Stimulated activated CD8-positive, alpha-beta memory T cell treated with anti-CD3 and anti-CD28 coated beads, Interleukin-15, amount 100 ng/mL, for 4 hours (primary cell): ENCODE results near the gene BNIP1.
"Not testable (repeated sequence)": the region's sequence is repeated elsewhere in the genome, so short reads cannot be mapped to it uniquely, and the experiment has no call there.

ENCODE experiments used
- DNase-seq, 2 donors: peaks; one replicate each; pipeline ENCODE4 v3.0.0-alpha.2; 2020; ENCODE audit warnings: low read depth in 2 of 2

Gene BNIP1

GRCh38 chr5:173144200-173145176 is at the start of gene BNIP1:
BNIP1 (plus strand) TSS chr5:173144531; CDS start chr5:173144546, 15 bp downstream.
- DNase-seq = peak; percentile 90 to 93

DNA sequence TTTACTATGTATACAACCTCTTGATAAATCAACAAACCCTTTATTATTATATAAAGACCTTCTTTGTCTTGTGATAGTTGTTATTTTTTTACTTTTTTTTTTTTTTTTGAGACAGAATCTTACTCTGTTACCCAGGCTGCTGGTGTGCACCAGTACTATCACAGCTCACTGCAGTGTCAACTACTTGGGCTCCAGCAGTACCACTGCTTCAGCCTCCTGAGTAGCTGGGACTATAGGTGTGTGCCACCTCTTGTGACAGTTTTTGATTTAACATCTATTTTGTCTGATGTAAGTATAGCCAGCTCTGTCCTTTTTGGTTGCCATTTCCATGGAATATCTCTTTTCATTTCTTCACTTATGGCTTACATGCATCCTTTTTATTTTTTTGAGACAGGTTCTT is 45.5 kb upstream of the BNIP1 start:
- DNase-seq = no peak

GRCh38 chr5:173099461-173099860 is 44.9 kb upstream of the BNIP1 start:
- no peak for DNase-seq

DNA sequence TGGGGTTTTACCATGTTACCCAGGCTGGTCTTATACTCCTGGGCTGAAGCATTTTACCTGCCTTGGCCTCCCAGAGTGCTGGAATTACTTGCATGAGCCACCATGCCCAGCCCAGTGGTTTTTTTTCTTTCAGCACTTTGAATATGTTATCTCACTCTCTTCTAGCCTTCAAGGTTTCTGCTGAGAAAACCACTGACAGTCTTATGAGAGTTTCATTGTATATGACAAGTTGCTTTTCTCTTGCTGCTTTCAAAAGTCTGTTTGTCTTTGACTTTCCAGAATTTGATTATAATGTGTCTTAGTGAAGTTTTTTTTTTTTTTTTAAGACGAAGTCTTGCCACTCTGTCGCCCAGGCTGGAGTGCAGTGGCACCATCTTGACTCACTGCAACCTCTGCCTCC is 43.1 kb upstream of the BNIP1 start:
- no peak for DNase-seq

- DNase-seq = no peak
These were observed 40.9 kb upstream of the BNIP1 start for GRCh38 chr5:173103411-173103810.

DNA sequence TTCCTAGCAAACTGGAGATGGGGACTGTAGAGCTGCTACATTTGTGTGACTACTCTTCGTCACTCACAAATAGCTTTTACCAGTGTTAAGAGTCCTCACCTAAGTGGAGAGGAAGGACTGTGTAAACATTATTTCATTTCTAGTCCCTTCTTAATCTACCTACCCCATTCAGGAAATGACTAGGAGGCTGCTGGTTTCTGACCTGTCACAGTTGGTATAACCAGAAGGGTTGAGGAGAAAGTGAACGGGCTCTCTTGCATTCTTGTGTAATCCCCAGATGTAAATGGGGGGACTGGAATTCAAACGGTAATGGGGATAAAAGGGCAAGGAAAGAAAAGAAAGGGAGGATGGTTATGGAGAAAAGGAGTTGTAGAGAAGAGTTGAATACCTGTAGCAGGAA is 35.4 kb upstream of the BNIP1 start:
- DNase-seq = no peak

DNA sequence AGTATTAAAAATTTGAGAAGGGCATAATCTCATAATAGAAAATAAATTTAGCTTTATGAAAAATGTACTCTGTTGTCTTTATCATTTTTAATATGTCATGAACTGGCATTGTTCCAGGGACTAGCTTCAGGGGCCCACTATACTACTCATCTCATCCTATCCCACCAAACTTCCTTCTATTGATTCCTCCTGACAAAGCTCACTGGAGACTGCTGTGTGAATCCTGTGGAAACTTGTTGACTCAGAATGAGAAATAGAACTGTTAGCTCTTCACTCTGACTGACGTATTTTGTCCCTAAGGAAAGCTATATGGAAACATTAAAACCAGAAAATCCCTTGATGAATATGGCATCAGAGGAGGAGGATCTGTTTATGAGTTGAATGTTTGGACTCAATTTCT is 29.8 kb upstream of the BNIP1 start:
- no peak for DNase-seq

- no peak for DNase-seq
These were observed 24.6 kb upstream of the BNIP1 start for GRCh38 chr5:173119719-173120118.

DNA sequence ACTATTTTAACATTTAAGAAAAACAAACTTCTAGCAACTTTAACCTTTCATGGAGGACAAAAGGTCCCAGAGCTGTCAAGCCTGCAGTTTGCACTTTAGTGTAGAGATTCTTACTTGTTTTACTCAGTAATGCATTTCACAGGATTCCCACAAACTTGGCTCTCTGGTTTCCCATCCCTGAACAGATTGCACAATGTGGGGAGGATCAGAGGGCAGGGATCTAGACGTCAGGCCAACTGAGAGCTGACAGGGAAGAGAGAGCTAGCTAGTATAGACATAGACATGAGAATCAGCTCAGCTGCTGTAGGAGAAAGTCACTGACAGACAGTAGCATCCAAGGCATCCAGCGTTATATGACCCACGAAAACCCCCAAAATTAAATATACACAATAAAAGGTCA is 20.9 kb upstream of the BNIP1 start:
- no peak for DNase-seq

- not testable (repeated sequence) for DNase-seq
These were observed 12.2 kb upstream of the BNIP1 start for GRCh38 chr5:173132166-173132565.

DNA sequence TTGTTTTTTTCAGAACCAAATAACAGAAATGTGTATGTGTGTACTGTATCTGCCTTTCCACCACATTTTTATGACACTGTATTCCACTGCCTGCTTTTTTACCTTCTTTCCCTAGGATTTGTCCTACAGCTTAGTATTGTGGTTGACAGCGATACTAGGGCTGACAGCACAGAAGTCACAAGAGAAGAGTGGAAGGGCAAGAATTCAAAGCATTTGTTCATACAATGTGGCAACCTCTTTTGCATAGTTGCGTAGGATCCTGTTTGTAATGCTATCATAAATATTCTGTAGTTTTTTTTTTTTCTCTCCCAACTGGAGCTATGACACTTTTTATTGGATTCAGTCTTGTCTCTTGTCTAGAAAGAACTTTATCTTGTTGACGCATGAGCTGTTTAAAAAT is 5.6 kb upstream of the BNIP1 start:
- no peak for DNase-seq

DNA sequence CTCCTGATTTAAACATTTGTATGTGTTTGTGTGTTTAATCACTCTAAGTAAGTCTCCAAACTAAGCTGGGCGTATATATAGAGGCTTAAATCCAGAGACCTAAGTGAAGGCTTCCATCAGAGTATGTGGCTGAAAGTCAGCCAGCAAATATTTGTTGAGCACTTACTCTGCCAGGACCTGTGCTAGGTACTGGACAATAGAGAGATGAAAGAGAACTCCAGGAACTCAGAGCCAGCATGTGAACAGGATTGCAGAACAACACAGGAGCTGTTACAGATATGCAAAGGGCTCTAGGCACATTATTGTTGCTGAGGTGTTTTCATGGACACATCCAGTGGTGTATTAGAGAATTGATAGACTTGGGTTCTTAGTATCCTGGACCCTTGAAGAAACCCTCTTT is 4.7 kb upstream of the BNIP1 start:
- no peak for DNase-seq

GRCh38 chr5:173140769-173141168 is 3.6 kb upstream of the BNIP1 start:
- DNase-seq = no peak

DNA sequence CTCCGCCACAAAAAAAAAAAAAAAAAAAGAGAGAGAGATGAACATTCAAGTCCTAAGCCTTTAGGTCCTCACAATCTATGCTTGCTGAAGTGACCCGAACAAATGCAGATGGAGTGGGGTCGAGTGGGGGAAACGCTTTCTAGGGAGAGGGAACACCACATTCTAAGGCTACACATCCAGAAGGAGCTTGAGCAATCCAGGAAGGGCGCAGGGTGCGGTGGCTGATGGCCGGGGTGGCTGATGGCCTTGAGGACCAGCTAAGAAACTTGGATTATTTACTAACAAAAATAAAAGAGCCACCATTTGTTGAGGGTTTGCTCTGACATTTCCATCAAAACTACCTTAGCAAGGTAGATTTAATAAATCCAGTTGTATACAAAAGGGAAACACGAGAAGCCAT is 764 bp upstream of the BNIP1 start:
- no peak for DNase-seq

GRCh38 chr5:173148354-173148753 is 4.0 kb downstream of the BNIP1 start:
- DNase-seq = no peak

GRCh38 chr5:173152547-173152946 is 8.2 kb downstream of the BNIP1 start:
- no peak for DNase-seq

- no peak for DNase-seq
These were observed 9.5 kb downstream of the BNIP1 start for GRCh38 chr5:173153842-173154241.

- DNase-seq = not testable (repeated sequence)
These were observed 10.3 kb downstream of the BNIP1 start for GRCh38 chr5:173154619-173155018.

DNA sequence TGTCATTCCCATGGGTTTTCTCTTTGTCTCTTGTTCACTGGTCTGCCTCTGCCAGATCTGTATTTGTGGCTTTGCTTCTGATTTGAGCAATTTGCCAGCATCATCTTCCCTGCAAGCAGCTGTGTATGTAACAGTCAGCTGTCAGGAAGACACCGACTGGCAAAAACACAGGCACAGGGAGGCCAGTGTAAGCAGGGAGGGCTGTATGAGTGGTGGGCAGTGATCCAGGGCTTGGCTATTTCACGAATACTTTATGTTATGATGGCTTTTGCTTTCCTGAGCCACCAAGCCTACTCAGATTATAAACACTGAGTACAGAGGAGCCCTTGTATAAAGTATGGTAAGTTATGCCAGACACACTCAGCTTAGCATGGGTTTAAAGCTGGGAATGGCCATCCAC is 11.6 kb downstream of the BNIP1 start:
- no peak for DNase-seq

DNA sequence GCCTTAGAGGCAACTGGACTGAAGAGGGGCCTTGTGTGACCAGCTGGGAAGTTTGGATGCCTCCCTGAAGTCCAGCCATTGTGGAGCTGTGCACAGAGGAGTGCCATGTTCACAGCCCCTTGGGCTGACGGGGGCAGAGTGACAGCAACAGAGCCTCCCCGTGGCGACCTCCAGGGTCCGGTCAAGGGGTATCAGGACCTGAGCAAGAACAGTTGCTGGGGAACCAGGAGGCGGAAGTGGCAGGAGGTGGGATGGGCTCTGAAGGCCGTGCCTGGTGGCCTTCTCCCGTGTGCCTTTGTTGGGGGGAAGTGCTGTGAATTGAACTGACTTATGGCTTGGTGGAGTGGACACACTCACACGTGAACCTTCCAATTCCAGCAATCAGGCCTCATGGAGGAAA is 14.0 kb downstream of the BNIP1 start:
- DNase-seq = no peak

DNA sequence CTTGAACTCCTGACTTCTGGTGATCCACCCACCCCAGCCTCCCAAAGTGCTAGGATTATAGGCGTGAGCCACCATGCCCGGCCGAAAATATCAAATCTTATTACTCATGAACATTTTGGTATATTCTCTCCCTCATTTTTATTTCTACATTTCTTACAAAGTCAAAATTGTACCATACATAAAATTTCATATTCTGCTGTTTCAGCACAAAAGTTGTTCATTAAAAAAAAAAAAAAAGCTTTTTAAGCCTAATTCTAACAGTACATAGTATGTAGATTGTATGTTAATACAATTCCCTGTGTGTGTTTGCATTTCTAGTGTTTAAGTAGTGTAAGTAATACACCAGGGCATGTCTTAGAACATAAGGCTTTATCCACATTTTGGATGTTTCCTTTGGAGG is 14.9 kb downstream of the BNIP1 start:
- no peak for DNase-seq

DNA sequence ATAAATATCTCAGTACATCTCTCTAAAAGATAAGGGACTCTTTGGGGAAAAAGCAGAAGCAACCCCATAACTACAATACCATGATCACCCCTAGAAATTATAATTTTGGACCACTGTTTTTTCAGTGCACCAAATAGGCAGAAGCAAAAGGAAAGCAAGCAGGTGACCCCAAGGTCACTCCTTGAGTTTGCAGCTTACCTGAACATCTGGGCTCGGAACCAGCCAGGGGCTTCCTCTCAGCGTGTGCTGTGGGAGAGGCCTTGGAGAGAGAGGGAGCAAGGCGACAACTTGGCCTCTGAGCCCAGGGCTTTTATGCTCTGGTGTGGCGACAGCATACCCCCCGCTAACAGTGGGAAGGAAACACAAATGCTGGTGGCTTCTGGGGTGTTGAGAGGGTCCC is 16.8 kb downstream of the BNIP1 start:
- DNase-seq = no peak

DNA sequence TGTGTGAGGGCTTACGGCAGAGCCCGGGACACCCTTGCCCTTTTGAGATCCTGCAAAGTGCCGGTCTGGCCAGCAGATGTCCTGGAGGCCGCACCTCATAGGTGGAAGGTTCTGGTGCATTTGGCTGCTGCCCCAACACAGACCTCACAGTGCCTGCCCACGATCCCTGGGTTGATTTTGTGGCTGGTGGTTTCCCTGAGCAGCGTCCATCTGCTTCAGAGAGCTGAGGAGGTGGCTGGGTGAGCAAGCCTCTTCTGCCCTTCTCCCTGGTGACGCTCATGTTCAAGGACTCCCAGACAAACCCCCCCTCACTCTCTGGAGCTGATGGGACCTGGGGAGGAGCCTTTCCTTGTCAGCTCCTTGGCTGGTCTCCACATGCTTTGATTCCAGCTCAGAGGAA is 18.9 kb downstream of the BNIP1 start:
- no peak for DNase-seq
